ENCODE measurements around the gene BANK1. TPM values are rescaled to one million over a fixed set of nuclear protein-coding genes. Genes with fewer than 3 reads are reported as not detected.

The BANK1 gene
- total and polyA plus RNA-seq, 5 experiments from 2014 or later, result 0.40 to 13.4 (median 5.8) TPM; not detected in 1

DNA sequence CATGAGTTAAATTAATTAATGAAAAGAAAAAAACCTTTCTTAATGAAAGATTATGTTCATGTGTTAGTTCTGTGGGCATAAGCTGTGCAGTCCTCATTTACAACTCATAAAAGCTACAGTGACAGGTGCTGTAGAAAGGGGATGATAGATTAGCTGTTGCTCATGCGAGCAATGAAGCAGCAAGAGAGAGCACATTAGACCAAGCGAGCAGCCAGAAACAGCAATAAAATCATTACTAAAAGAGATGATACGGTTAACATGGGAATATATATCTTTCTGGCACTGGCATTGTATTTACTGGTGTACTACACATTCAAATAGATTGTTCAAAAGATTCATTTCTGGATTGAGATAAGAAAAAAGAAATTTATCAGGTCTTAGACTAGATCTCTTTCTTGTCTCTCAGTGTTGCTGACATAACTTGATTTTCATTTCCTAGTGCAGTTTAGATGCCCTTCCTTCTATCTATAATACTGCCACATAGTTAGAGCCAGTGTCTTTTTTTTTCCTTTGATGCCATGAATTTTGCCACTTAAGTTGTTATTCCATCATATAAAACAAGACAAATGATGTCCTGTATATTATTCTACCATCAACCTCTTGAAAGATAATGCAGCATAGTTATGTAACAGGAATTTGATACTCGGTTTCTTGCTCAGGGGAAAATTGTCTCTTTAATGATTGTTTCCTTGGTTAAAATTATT, 164.6 kb downstream of the BANK1 start:
- no peaks in the 10 kb centered on the region for H3K27me3 Mint-ChIP-seq

DNA sequence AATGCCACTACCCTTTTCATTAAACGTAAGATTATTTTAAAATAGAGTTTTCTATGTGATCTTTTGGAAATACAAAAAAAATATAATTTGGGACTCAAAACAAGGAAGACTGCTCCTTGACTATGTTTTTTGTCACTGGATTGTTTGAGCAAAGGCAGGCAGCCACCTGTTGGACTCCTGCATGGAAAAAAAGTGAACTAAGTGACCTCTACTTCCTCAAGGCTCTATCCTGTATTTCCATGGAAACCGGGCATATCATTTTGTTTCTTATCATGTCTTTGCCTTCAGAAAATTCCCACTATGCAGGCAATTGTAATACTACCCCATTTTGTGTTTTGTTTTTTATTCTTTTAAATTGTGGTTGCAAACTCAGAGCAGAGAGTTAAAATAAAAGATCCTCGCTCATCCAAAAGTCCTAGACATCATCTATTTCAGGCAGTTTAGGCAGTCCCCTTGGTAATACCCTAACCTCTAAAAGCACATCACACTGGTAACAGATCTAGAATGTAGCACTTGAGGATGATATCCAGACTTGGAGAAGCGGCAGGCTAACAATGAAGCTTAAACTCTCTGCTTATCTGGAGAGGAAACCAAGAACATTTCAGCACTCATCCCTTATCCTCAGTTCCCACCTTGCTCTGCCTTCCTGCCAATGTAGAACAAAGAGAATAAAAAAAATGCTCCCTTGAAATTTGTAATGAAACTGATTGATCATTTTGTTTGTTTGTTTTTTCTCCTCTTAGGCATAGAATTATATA, 165.7 kb downstream of the BANK1 start:
- no peak for DNase-seq
- H3K4me1 Mint-ChIP-seq, result no peaks in the 10 kb centered on the region
- POLR2A ChIA-PET, result no interaction called here
- H3K9me3 Mint-ChIP-seq, result no peaks in the 10 kb centered on the region
- no peak overlapping the region for H3K4me3 Mint-ChIP-seq
- no peak for ATAC-seq
- no peaks in the 10 kb centered on the region for H3K27me3 Mint-ChIP-seq
- H3K36me3 Mint-ChIP-seq, result no peaks in the 10 kb centered on the region
- no peak overlapping the region for H3K27ac Mint-ChIP-seq

More for the DNA sequence above, 164.6 kb downstream of the BANK1 start:
- no peak overlapping the region for H3K4me3 Mint-ChIP-seq
- no peak for DNase-seq
- POLR2A ChIA-PET, result no interaction called here
- ATAC-seq, result no peak
- H3K36me3 Mint-ChIP-seq, result no peaks in the 10 kb centered on the region
- H3K27ac Mint-ChIP-seq, result peak overlapping the region in 1 of 10 donors; percentile 16
- no peaks in the 10 kb centered on the region for H3K4me1 Mint-ChIP-seq
- H3K9me3 Mint-ChIP-seq, result no peaks in the 10 kb centered on the region

DNA sequence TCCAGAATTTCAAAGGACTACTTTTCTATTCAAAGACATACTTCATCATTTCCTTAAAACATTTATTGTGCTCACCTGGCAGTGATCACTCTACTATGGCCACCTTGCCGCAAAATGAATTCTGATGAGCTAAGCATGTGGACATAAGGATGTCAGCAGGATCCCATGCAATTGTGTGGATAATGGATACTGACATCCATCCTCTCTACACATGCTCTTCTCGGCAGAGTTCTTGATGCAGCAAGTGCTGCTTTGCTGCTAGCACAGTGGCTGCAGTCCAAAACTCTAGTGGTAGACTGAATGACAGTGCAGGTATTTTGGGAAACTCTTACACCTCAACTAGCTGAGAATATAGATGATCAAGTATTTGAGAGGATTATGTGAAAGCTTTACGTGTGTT, 168.0 kb downstream of the BANK1 start:
- Mint-ChIP-seq H3K27me3 (no peaks in the 10 kb centered on the region), H3K4me3 (no peak overlapping the region), H3K36me3 (no peaks in the 10 kb centered on the region), H3K4me1 (no peaks in the 10 kb centered on the region), H3K27ac (no peak overlapping the region), H3K9me3 (no peaks in the 10 kb centered on the region)
- ATAC-seq (no peak), DNase-seq (no peak)
- POLR2A ChIA-PET, result no interaction called here

DNA sequence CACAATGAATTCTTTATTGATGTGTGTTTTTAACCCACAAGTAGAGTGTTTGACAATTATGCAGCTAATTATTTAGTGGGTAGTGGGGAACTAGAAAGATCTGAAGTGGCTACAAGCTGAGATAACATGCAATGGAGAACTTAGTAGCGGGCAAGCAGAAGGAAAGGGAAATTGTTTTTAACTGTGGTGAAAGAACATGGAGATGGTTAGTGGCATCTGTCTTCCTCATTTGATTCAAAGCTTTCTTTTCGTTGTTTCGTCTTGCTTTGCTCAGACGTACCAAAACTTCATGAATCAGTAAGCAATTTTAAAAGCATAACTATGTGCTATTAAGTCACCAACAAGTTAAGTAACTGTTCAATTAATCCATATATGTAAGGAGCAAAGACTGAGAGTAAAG, 169.9 kb downstream of the BANK1 start:
- Mint-ChIP-seq H3K4me3 (no peak overlapping the region), H3K27me3 (no peaks in the 10 kb centered on the region), H3K27ac (no peak overlapping the region), H3K4me1 (no peaks in the 10 kb centered on the region), H3K36me3 (no peaks in the 10 kb centered on the region), H3K9me3 (no peaks in the 10 kb centered on the region)
- DNase-seq, result no peak
- ATAC-seq, result no peak
- POLR2A ChIA-PET, result no interaction called here

DNA sequence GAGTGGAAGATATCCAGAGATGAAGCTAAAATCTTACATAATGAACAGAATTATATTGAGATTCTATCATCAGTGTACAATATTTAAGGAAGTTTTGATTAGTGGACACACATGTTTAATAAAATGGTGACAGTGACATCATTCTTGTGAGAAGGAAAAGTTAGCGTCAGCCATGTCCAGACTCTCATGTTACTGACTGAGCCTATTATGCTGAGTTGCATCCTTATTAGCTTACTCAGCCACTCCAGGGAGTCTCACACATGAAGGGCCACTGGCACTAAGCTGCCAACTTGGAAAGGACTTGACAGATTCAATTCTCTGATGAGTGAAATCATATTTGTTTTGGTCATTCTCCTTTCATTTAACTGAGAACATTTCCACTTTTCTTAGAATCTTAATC, 170.6 kb downstream of the BANK1 start:
- DNase-seq, result no peak
- POLR2A ChIA-PET, result no interaction called here
- H3K36me3 Mint-ChIP-seq, result no peaks in the 10 kb centered on the region
- no peak overlapping the region for H3K27ac Mint-ChIP-seq
- H3K4me1 Mint-ChIP-seq, result no peaks in the 10 kb centered on the region
- ATAC-seq, result no peak
- no peak overlapping the region for H3K4me3 Mint-ChIP-seq
- no peaks in the 10 kb centered on the region for H3K27me3 Mint-ChIP-seq
- H3K9me3 Mint-ChIP-seq, result no peaks in the 10 kb centered on the region

DNA sequence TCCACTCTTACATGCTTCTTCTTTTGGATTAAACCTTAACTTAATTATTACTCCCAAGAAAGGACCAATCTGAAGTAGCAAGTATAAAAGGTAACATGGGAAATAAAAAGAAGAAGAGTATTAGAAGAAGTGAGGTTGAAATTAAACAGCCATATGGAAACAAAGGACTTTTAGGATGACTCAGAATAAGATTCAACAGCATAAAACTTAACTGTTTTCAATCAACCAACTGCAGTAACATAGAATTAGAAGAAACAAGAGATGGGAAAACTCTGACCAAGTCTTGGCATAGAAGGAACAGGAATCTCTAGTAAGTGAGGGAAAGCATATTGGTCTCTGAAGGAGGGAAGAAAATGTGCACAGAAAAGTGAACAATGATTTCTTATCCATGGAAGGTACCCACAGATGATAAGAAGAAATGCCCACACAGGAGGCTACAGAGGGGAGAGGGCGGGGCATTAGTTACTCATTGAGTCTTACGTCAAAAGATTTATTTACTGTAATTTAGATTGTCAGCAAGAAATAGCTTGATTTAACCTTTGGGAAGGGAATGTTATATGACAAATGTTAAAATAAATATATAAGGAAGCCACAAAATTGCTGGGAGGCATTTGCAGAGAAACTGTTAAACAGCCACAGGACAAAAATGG, 177.3 kb downstream of the BANK1 start:
- Mint-ChIP-seq H3K4me1 (peaks cover 0 to 9% (median 3%) of the 10 kb centered on the region in 4 donors), H3K36me3 (no peaks in the 10 kb centered on the region), H3K4me3 (no peak overlapping the region), H3K27me3 (peaks cover 0 to 18% (median 3%) of the 10 kb centered on the region in 5 donors), H3K9me3 (no peaks in the 10 kb centered on the region), H3K27ac (peak overlapping the region in 1 of 10 donors; percentile 6)
- ATAC-seq (no peak), DNase-seq (no peak)
- POLR2A ChIA-PET, result no interaction called here

DNA sequence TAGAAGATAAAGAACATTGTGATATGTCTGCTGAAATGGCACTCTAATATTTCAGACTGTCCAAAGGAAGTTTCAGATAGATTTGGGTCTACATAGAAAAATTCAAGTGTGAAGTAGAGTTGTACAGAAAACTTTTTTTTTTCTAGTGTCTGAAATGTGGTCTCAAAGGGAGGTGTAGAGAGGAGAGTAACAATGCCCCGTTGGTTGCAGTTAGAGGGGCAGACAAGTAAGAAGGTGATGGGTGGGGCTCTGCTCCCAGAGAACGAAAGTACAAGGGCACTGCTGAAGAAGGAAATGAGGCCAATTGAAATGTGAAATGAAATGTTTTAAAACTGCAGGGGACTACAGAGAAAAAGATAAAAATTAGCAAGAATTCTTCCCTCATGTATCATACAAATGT, 177.8 kb downstream of the BANK1 start:
- Mint-ChIP-seq H3K9me3 (no peaks in the 10 kb centered on the region), H3K27ac (no peak overlapping the region), H3K4me3 (no peak overlapping the region), H3K4me1 (peaks cover 0 to 9% (median 3%) of the 10 kb centered on the region in 4 donors), H3K36me3 (no peaks in the 10 kb centered on the region), H3K27me3 (peaks cover 0 to 18% (median 3%) of the 10 kb centered on the region in 5 donors)
- ATAC-seq, result no peak
- POLR2A ChIA-PET, result no interaction called here
- no peak for DNase-seq

DNA sequence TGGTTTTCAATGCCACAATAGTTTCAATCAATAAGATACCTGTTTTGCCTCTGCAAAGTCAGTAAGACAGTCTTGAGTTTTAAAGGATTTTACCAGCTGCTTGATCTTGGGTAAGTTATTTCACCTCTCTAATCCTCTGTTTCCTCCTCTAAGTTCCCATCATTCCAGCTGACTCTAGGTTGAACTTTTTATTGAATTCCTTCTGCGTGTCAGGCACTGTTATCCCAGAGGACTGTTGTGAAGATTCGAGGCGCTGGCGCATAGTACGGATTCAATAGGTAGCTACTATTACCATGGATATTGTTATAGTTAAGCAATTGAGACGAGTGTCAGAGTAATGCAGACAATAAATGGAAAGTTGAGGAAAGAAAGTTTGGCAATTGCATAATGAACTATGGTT, 179.4 kb downstream of the BANK1 start:
- Mint-ChIP-seq H3K27me3 (peaks cover 0 to 18% (median 3%) of the 10 kb centered on the region in 5 donors), H3K4me3 (no peak overlapping the region), H3K9me3 (no peaks in the 10 kb centered on the region), H3K36me3 (no peaks in the 10 kb centered on the region), H3K4me1 (peaks cover 0 to 9% (median 3%) of the 10 kb centered on the region in 4 donors), H3K27ac (no peak overlapping the region)
- DNase-seq, result no peak
- POLR2A ChIA-PET, result no interaction called here
- no peak for ATAC-seq

DNA sequence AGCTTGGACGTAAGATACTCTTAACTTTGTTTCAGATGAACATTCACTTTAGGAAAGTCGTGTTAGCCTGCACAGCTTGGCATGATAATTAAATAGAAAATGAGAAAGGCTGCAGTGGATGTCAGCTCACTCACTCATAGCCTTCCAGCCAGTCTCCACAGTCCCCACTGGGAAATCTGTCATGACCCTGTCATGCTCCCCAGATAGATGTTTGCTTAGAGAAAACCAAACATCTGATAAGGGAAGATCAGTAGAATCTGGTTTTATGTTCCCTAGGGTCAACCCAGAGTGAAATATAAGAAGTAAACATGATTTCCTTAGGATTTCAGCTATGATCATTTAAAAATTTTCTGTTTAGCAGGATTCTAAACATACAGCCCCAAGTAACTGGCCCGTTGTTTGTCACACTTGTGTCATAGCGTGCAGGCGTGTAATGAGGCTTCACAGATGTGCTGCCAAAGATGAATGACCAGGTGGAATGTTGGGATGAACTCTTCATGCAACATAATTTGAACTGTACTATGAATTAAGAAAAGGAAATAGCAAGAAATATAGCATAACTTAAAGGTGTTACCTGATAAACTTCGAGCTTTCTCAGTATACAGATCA, 180.1 kb downstream of the BANK1 start:
- peaks cover 0 to 18% (median 3%) of the 10 kb centered on the region in 5 donors for H3K27me3 Mint-ChIP-seq
- POLR2A ChIA-PET, result no interaction called here
- no peak overlapping the region for H3K4me3 Mint-ChIP-seq
- no peak overlapping the region for H3K27ac Mint-ChIP-seq
- no peak for ATAC-seq
- H3K9me3 Mint-ChIP-seq, result no peaks in the 10 kb centered on the region
- H3K4me1 Mint-ChIP-seq, result peaks cover 0 to 9% (median 3%) of the 10 kb centered on the region in 4 donors
- H3K36me3 Mint-ChIP-seq, result no peaks in the 10 kb centered on the region
- DNase-seq, result no peak

DNA sequence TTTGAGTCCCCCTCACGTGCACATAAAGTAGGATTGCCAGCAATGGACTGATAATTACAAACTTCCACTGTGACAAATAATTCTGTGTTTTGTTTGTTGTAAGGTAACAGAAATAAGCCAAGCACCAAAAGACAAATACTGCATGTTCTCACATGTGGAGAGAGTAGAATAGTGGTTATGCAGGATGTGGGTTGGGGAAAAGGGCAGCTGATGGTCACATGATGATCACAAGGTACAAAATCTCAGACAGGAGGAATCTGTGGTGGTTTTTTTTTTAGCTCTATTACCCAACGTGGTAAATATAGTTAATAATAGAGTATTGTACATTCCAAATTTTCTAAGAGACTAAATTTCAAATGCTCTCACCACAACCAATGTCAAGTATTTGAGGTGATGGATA, 182.3 kb downstream of the BANK1 start:
- ATAC-seq (no peak), DNase-seq (no peak)
- Mint-ChIP-seq H3K36me3 (no peaks in the 10 kb centered on the region), H3K4me1 (peaks cover 0 to 9% (median 3%) of the 10 kb centered on the region in 4 donors), H3K27me3 (peaks cover 0 to 14% (median 9%) of the 10 kb centered on the region in 5 donors), H3K9me3 (no peaks in the 10 kb centered on the region), H3K27ac (peak overlapping the region in 1 of 10 donors; percentile 64), H3K4me3 (no peak overlapping the region)
- POLR2A ChIA-PET, result no interaction called here

DNA sequence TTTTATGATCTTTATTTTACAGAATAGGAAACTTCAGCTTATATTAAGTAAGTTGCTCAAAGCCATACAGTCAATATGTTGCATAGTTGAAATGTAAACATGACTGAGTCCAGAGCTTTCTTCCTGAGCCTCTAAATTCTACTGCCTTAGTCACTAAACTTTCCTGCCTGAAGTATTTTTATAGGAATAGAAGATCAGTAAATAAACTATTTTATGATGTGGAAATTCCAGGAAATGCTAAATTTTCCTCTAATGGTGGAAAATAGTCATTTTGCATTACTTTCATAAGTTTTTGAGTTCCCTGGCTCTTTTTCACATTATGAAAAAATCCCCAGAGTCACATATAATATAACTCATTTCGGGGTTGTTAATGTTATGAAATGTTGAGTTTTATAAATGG, 182.8 kb downstream of the BANK1 start:
- Mint-ChIP-seq H3K9me3 (no peaks in the 10 kb centered on the region), H3K27ac (no peak overlapping the region), H3K4me1 (peaks cover 0 to 8% (median 3%) of the 10 kb centered on the region in 4 donors), H3K36me3 (no peaks in the 10 kb centered on the region), H3K27me3 (peaks cover 0 to 11% (median 4%) of the 10 kb centered on the region in 5 donors), H3K4me3 (no peak overlapping the region)
- DNase-seq (no peak), ATAC-seq (no peak)
- POLR2A ChIA-PET, result no interaction called here

DNA sequence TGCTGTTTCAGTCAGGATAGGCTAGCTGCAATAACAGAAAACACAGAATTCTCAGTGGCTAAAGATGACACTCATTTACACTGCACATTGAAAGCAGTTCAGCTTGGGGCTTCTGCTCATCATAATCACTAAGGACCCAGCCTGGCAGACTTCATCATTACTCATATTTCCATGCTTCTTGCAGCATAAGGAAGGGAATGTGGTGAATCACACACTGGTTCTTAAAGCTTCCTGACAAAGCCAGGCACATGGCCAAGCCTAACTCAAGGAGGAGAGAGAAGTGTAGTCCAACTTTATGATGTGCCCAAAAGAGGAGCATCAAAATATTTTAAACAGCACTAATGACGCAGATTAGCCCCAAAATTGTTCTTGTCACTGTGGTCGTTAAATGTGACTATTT, 186.5 kb downstream of the BANK1 start:
- POLR2A ChIA-PET, result no interaction called here

DNA sequence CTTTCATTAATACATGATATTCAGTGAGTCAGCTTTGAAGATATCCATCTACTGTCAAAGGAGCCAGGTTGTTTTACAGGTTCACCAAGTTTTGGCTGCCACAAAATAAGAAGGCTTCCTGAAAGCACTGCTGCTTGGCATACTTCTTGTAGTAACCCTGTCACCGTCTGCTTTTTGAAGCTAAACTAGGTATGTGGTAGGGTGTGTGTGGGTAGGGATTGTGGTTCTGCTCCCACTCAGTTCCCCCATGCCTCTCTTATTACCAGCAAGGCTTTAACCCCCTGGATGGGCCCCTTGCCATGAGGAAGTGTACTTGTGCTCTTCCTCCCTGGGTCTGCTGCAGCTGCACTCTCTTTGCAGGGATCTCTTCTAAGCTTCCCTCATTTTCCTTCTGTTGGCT, 191.2 kb downstream of the BANK1 start:
- Mint-ChIP-seq H3K9me3 (peaks cover 0 to 4% (median 0%) of the 10 kb centered on the region in 9 donors), H3K27ac (no peak overlapping the region), H3K4me1 (no peaks in the 10 kb centered on the region), H3K4me3 (no peak overlapping the region), H3K36me3 (no peaks in the 10 kb centered on the region), H3K27me3 (peaks cover 0 to 8% (median 0%) of the 10 kb centered on the region in 5 donors)
- POLR2A ChIA-PET, result no interaction called here
- DNase-seq (no peak), ATAC-seq (no peak)

More for the DNA sequence above, 186.5 kb downstream of the BANK1 start:
- Mint-ChIP-seq H3K4me1 (peaks cover 0 to 6% (median 3%) of the 10 kb centered on the region in 4 donors), H3K4me3 (no peak overlapping the region), H3K36me3 (no peaks in the 10 kb centered on the region), H3K9me3 (no peaks in the 10 kb centered on the region), H3K27me3 (peaks cover 0 to 6% (median 0%) of the 10 kb centered on the region in 5 donors), H3K27ac (no peak overlapping the region)
- DNase-seq (no peak), ATAC-seq (no peak)
